ENCODE data around the gene PPP1R36. TPM values are rescaled to one million over a fixed set of nuclear protein-coding genes. Genes with fewer than 3 reads are reported as not detected.

Gene PPP1R36
- polyA plus RNA-seq, 3 donors = 0.38 TPM; not detected in 2

DNA sequence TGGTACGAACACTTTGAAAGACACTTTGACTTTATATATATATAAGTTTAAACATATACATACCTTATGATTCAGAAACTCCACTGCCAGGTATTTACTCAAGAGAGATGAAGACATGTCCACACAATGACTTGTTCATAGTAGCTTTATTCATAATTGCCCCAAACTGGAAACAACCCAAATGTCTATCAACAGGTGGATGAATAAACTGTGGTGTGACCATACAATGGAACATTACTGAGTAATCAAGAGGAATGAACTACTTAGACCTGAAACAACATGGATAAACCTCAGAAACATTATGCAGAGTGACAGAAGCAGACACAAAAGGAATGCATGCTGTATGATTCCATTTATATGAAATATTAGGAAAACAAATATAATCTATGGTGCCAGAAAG is 71.1 kb downstream of the PPP1R36 start:
- Histone ChIP-seq H3K27ac (ENCODE audit: low read depth in 1 of 2, low read length in 2 of 2) (no peak overlapping the region), H2AFZ (ENCODE audit: insufficient read depth, low read depth, low read length, poor library complexity, severe bottlenecking) (no peak overlapping the region), H3K79me2 (ENCODE audit: insufficient read depth, low read length) (no peaks in the 10 kb centered on the region), H3K36me3 (replicated peaks in 1 of 2; ENCODE audit: control insufficient read depth in 1 of 2, insufficient read depth in 2 of 2, low read length in 2 of 2) (no peaks in the 10 kb centered on the region), H3K4me2 (replicated peaks; ENCODE audit: extremely low read depth, low read length, poor library complexity, severe bottlenecking) (no peak overlapping the region), H4K20me1 (ENCODE audit: insufficient read depth, low read length) (no peaks in the 10 kb centered on the region), H3K9me3 (replicated peaks in 1 of 2; ENCODE audit: control insufficient read depth in 1 of 2, insufficient read depth in 1 of 2, low read length in 2 of 2) (peaks cover 0 to 2% of the 10 kb centered on the region in 2 donors), H3K4me1 (ENCODE audit: control insufficient read depth in 1 of 2, insufficient read depth in 2 of 2, low read length in 2 of 2) (no peaks in the 10 kb centered on the region), H3K9ac (ENCODE audit: insufficient read depth, low read length, poor library complexity, severe bottlenecking) (no peak overlapping the region), H3K4me3 (replicated peaks in 1 of 3; ENCODE audit: low read depth in 2 of 3, low read length in 3 of 3) (no peak overlapping the region), H3K27me3 (ENCODE audit: control insufficient read depth in 2 of 2, insufficient read depth in 2 of 2, low read length in 2 of 2) (no peaks in the 10 kb centered on the region)
- H3K27me3 Mint-ChIP-seq (ENCODE audit: low read depth in 3 of 3) = peaks cover 0 to 10% (median 5%) of the 10 kb centered on the region in 3 donors
- H3K27ac Mint-ChIP-seq = no peak overlapping the region
- intact Hi-C loops (cut with micrococcal nuclease) = no loop called here
- no peaks in the 10 kb centered on the region for H3K4me1 Mint-ChIP-seq
- no peaks in the 10 kb centered on the region for H3K36me3 Mint-ChIP-seq
- peaks cover 0 to 5% (median 0%) of the 10 kb centered on the region in 7 donors for H3K9me3 Mint-ChIP-seq
- H3K4me3 Mint-ChIP-seq = no peak overlapping the region
- no peak for DNase-seq
- TF ChIP-seq, protein P1, sequence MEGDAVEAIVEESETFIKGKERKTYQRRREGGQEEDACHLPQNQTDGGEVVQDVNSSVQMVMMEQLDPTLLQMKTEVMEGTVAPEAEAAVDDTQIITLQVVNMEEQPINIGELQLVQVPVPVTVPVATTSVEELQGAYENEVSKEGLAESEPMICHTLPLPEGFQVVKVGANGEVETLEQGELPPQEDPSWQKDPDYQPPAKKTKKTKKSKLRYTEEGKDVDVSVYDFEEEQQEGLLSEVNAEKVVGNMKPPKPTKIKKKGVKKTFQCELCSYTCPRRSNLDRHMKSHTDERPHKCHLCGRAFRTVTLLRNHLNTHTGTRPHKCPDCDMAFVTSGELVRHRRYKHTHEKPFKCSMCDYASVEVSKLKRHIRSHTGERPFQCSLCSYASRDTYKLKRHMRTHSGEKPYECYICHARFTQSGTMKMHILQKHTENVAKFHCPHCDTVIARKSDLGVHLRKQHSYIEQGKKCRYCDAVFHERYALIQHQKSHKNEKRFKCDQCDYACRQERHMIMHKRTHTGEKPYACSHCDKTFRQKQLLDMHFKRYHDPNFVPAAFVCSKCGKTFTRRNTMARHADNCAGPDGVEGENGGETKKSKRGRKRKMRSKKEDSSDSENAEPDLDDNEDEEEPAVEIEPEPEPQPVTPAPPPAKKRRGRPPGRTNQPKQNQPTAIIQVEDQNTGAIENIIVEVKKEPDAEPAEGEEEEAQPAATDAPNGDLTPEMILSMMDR (IDR thresholded peaks at IDR 0.05) = no peak
- WGBS (ENCODE audit: insufficient coverage) = no CpG with 5 or more reads among the region's 1 CpG

DNA sequence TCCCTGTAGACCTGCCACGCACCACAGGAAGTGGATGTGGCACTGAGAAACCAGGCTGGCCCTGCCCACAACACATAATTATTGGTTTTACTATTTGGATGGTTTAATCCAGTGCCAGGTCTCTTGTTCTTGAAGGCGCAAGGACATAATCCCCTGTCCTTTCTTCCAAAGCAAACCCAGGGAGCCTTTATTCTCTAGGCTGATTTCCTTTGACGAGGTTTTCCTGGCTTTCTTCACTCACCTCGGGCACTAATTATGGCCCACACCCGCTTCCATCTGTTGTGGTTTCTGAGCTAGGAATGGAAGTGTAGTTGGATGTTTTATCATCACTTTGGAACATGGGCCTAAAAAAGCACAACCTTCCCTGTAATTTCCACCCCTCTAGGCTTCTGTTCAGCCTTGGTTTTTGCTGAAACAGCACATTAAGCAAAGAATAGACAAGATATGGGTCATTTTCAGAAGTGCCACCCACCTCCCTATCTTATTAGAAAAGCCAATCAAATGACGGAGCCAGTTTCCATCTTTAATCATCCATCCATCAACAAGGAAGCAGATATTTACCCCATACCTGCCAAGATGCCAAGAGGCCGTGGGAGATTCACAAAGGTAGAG is 73.9 kb downstream of the PPP1R36 start:
- Mint-ChIP-seq H3K9me3 (peaks cover 0 to 5% (median 4%) of the 10 kb centered on the region in 7 donors), H3K4me3 (no peak overlapping the region), H3K36me3 (no peaks in the 10 kb centered on the region), H3K4me1 (no peaks in the 10 kb centered on the region), H3K27ac (no peak overlapping the region), H3K27me3 (ENCODE audit: low read depth in 3 of 3) (peaks cover 2 to 10% (median 3%) of the 10 kb centered on the region in 3 donors)
- Histone ChIP-seq H3K9me3 (replicated peaks in 1 of 2; ENCODE audit: control insufficient read depth in 1 of 2, insufficient read depth in 1 of 2, low read length in 2 of 2) (peaks cover 0 to 5% of the 10 kb centered on the region in 2 donors), H3K4me1 (ENCODE audit: control insufficient read depth in 1 of 2, insufficient read depth in 2 of 2, low read length in 2 of 2) (no peaks in the 10 kb centered on the region), H3K4me3 (replicated peaks in 1 of 3; ENCODE audit: low read depth in 2 of 3, low read length in 3 of 3) (no peak overlapping the region), H3K9ac (ENCODE audit: insufficient read depth, low read length, poor library complexity, severe bottlenecking) (no peak overlapping the region), H4K20me1 (ENCODE audit: insufficient read depth, low read length) (no peaks in the 10 kb centered on the region), H3K36me3 (replicated peaks in 1 of 2; ENCODE audit: control insufficient read depth in 1 of 2, insufficient read depth in 2 of 2, low read length in 2 of 2) (no peaks in the 10 kb centered on the region), H3K27ac (ENCODE audit: low read depth in 1 of 2, low read length in 2 of 2) (no peak overlapping the region), H3K27me3 (ENCODE audit: control insufficient read depth in 2 of 2, insufficient read depth in 2 of 2, low read length in 2 of 2) (no peaks in the 10 kb centered on the region), H3K79me2 (ENCODE audit: insufficient read depth, low read length) (no peaks in the 10 kb centered on the region), H3K4me2 (replicated peaks; ENCODE audit: extremely low read depth, low read length, poor library complexity, severe bottlenecking) (no peak overlapping the region), H2AFZ (ENCODE audit: insufficient read depth, low read depth, low read length, poor library complexity, severe bottlenecking) (no peak overlapping the region)
- TF ChIP-seq, protein P1 (IDR thresholded peaks at IDR 0.05) = no peak
- 100% methylated on average over 2 of the region's 7 CpGs for WGBS (ENCODE audit: insufficient coverage)
- intact Hi-C loops (cut with micrococcal nuclease) = no loop called here
- DNase-seq = no peak
